KBM-7 (cell line): ENCODE measurements around the gene ZKSCAN5.
A peak's percentile ranks its signal among the peaks of the same experiment; 100 is the strongest.

Source experiments
- DNase-seq: peaks from one replicate; pipeline ENCODE4 v3.0.0-alpha.2; 2015
- in situ Hi-C: fragments of 300-500 bp; cut with MboI; formaldehyde crosslinking; loops from 2 replicates; pipeline ENCODE4 v1.14.3; 2020; ENCODE audit warnings: low sequenced_read_pairs, low pct_unique_long_range_greater_than_20kb, mixed read lengths

Gene ZKSCAN5

GRCh38 chr7:99504603-99505323 is at the start of gene ZKSCAN5:
Gene ZKSCAN5 (plus strand): TSS chr7:99504662. CDS start chr7:99506045, 1,383 bp downstream.
- in situ Hi-C loops, result no loop called here

GRCh38 chr7:99455874-99456273 is 48.6 kb upstream of the ZKSCAN5 start:
- DNase-seq, result no peak

More at GRCh38 chr7:99504603-99505323, at the start of gene ZKSCAN5:
- peak; percentile 98 for DNase-seq

GRCh38 chr7:99456288-99456687 is 48.2 kb upstream of the ZKSCAN5 start:
- no peak for DNase-seq
- in situ Hi-C loops, result no loop called here

More at GRCh38 chr7:99455874-99456273, 48.6 kb upstream of the ZKSCAN5 start:
- in situ Hi-C loops, result no loop called here

- in situ Hi-C loops, result no loop called here
- no peak for DNase-seq
Observed at GRCh38 chr7:99457050-99457649, 47.3 kb upstream of the ZKSCAN5 start.

GRCh38 chr7:99457650-99458493 is 46.6 kb upstream of the ZKSCAN5 start:
- DNase-seq, result no peak
- in situ Hi-C loops, result no loop called here

GRCh38 chr7:99459087-99459486 is 45.4 kb upstream of the ZKSCAN5 start:
- in situ Hi-C loops, result no loop called here
- DNase-seq, result peak; percentile 35

- DNase-seq, result no peak
- in situ Hi-C loops, result no loop called here
Observed at GRCh38 chr7:99460651-99461050, 43.8 kb upstream of the ZKSCAN5 start.

GRCh38 chr7:99461221-99461620 is 43.2 kb upstream of the ZKSCAN5 start:
- in situ Hi-C loops, result no loop called here
- DNase-seq, result no peak

GRCh38 chr7:99465421-99465768 is 39.1 kb upstream of the ZKSCAN5 start:
- DNase-seq, result no peak
- in situ Hi-C loops, result no loop called here

- in situ Hi-C loops, result no loop called here
- DNase-seq, result no peak
Observed at GRCh38 chr7:99468336-99468918, 36.0 kb upstream of the ZKSCAN5 start.

- in situ Hi-C loops, result no loop called here
- DNase-seq, result no peak
Observed at GRCh38 chr7:99469381-99470065, 34.9 kb upstream of the ZKSCAN5 start.

GRCh38 chr7:99472561-99473314 is 31.7 kb upstream of the ZKSCAN5 start, which contains the start of gene ZNF789:
Gene ZNF789 (plus strand): TSS chr7:99472890. CDS start chr7:99476457, 3,567 bp downstream.
- peak; percentile 97 for DNase-seq
- in situ Hi-C loops, result no loop called here

- in situ Hi-C loops, result no loop called here
- peak; percentile 76 for DNase-seq
Observed at GRCh38 chr7:99473315-99473596, 31.2 kb upstream of the ZKSCAN5 start.

GRCh38 chr7:99476107-99476506 is 28.4 kb upstream of the ZKSCAN5 start:
- in situ Hi-C loops, result no loop called here

GRCh38 chr7:99478464-99479440 is 25.7 kb upstream of the ZKSCAN5 start:
- no peak for DNase-seq
- in situ Hi-C loops, result no loop called here

More at GRCh38 chr7:99476107-99476506, 28.4 kb upstream of the ZKSCAN5 start:
- DNase-seq, result no peak

- in situ Hi-C loops, result no loop called here
- DNase-seq, result no peak
Observed at GRCh38 chr7:99485094-99485493, 19.4 kb upstream of the ZKSCAN5 start.

GRCh38 chr7:99489235-99489634 is 15.2 kb upstream of the ZKSCAN5 start:
- in situ Hi-C loops, result no loop called here
- peak; percentile 15 for DNase-seq
